PFSK-1 (cell line): ENCODE measurements around the gene ATXN7L3B.

Experiments
- FOXP2 ChIP-seq: optimal IDR thresholded peaks from 2 replicates; pipeline ENCODE3; 2011; ENCODE audit warnings: borderline replicate concordance, control low read depth, inconsistent platforms; ENCODE audit not compliant: insufficient read depth; ENCODE audit errors: extremely low read length, extremely low read depth
- POLR2AphosphoS5 ChIP-seq: IDR thresholded peaks from 2 replicates; pipeline ENCODE4 v1.6.1; 2012; ENCODE audit warnings: low read depth, mild to moderate bottlenecking, control low read depth, low read length, moderate library complexity
- SIN3A ChIP-seq: IDR thresholded peaks from 2 replicates; pipeline ENCODE4 v1.6.1; 2012; ENCODE audit warnings: mild to moderate bottlenecking, low read length, moderate library complexity, borderline replicate concordance; ENCODE audit not compliant: insufficient read depth
- TAF1 ChIP-seq: IDR thresholded peaks from 2 replicates; pipeline ENCODE4 v1.6.1; 2012; ENCODE audit warnings: low read length, control low read depth, borderline replicate concordance; ENCODE audit not compliant: insufficient read depth
- TF ChIP-seq, protein P1 (sequence below), 2 experiments: IDR thresholded peaks; 2 replicates each; pipeline versions ENCODE4 v1.6.1 to v1.8.0; 2011 to 2012; ENCODE audit warnings: low read depth in 2 of 2, low read length in 2 of 2, control low read depth in 1 of 2, inconsistent platforms in 1 of 2, mild to moderate bottlenecking in 1 of 2, moderate library complexity in 1 of 2; ENCODE audit not compliant: insufficient read depth in 1 of 2

ATXN7L3B gene

DNA sequence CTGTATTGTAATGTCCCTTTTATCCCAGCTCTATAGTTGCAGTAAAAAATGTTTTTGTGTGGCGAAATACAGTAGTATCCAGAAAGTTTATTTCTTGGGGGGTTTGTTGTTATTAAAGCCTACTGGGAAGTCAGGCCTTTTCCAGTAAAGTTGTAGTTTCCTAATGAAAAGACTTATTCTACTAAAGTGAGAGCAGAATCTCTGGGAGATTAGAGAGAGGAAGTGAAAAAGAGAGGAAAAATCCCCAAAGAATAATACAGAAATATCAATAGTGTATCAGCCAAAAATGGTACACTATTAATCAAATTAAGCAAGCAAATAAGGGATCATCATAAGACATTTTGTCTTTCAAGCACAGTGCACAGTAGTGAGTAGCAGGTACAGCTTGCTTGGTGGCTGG lies 46.3 kb upstream of the ATXN7L3B start:
- TF ChIP-seq TAF1: no peak
- TF ChIP-seq, protein P1, sequence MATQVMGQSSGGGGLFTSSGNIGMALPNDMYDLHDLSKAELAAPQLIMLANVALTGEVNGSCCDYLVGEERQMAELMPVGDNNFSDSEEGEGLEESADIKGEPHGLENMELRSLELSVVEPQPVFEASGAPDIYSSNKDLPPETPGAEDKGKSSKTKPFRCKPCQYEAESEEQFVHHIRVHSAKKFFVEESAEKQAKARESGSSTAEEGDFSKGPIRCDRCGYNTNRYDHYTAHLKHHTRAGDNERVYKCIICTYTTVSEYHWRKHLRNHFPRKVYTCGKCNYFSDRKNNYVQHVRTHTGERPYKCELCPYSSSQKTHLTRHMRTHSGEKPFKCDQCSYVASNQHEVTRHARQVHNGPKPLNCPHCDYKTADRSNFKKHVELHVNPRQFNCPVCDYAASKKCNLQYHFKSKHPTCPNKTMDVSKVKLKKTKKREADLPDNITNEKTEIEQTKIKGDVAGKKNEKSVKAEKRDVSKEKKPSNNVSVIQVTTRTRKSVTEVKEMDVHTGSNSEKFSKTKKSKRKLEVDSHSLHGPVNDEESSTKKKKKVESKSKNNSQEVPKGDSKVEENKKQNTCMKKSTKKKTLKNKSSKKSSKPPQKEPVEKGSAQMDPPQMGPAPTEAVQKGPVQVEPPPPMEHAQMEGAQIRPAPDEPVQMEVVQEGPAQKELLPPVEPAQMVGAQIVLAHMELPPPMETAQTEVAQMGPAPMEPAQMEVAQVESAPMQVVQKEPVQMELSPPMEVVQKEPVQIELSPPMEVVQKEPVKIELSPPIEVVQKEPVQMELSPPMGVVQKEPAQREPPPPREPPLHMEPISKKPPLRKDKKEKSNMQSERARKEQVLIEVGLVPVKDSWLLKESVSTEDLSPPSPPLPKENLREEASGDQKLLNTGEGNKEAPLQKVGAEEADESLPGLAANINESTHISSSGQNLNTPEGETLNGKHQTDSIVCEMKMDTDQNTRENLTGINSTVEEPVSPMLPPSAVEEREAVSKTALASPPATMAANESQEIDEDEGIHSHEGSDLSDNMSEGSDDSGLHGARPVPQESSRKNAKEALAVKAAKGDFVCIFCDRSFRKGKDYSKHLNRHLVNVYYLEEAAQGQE (IDR thresholded peaks at IDR 0.05; ENCODE audit: insufficient read depth in 1 of 2, low read depth in 2 of 2, low read length in 2 of 2): no peak

DNA sequence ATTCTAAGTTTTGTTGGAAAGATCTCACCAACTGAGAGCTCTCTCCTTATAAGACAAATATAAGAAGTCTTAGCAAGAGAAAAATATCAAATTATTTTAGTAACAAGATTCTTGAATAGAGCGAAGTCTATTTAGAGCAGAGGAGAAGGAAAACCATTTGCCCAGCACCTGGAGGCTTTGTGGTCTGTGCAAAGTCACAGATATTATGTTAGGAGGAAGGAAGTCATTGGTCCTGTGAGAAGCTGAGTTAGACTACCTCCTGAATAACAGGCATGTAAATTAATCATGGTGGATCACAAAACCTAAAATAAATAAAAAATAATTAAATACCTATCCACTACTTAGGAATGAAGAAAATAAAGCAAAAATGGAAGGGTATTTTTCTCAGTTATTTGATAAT lies 38.4 kb upstream of the ATXN7L3B start:
- no peak for TF ChIP-seq FOXP2

DNA sequence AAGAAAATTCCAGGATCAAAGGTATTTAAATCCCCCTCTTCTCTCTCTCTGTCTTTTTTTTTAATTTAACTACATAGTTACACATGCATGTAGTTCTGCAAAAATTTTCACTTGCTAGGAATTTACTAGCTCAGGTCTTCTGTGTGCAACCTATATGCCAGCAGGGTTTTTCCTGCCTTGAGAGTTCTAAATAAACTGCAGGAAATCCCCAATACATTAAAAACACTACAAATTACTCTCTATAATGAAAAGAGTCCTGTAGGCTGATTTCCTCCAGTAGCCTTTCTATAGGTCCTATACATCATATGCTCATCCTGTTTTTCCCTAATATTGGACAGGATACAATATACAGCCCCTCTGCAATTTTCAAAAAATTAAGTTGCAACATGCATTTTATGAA lies 27.7 kb upstream of the ATXN7L3B start:
- TF ChIP-seq POLR2AphosphoS5 (no peak), FOXP2 (no peak), SIN3A (no peak), TAF1 (no peak)
- TF ChIP-seq, protein P1 (IDR thresholded peaks at IDR 0.05; ENCODE audit: insufficient read depth in 1 of 2, low read depth in 2 of 2, low read length in 2 of 2): no peak

DNA sequence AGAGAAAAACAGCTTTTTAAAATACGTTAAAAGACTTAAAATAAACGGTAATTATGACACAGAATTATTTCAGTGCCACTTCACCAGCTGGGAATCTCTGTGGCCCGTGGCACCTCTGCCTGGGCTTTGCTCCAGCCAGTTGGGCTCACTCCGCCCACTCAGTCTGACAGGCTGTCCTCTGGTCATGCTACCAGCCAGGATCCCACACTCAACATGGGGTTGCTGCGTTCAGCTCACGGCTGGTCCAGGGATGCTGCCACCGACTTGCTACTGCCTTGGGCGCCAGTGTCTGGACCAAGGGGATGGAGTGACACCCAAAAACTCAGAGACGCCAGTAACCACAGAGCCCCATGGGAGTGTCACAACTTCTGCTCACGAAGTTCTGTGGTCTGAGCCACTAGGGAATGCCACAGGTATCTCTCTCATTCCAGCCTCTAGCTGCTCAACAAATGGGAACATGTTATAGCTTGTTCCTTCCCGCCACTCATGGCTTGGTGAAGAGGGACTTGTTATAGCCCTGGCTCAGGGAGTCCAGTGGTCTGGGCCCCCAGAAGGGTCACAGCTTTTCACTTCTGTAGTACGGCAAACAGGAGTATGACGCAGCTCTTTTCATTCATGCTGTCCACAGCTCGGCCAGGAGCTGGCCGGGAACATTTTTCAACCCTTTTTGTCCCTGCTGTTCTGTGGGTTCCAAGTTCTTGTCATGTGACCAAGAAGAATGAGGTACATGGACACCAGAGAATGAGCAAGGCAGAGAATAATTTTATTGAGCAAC lies 23.4 kb upstream of the ATXN7L3B start:
- TF ChIP-seq, protein P1 (IDR thresholded peaks at IDR 0.05; ENCODE audit: insufficient read depth in 1 of 2, low read depth in 2 of 2, low read length in 2 of 2): no peak
- TF ChIP-seq FOXP2: no peak
- TF ChIP-seq SIN3A: no peak
- TF ChIP-seq TAF1: no peak
- TF ChIP-seq POLR2AphosphoS5: no peak

- TF ChIP-seq FOXP2 (no peak), TAF1 (no peak)
- TF ChIP-seq, protein P1 (IDR thresholded peaks at IDR 0.05; ENCODE audit: insufficient read depth in 1 of 2, low read depth in 2 of 2, low read length in 2 of 2): no peak
Measured at GRCh38 chr12:74515849-74516248, 21.8 kb upstream of the ATXN7L3B start.
